Neural progenitor cell (in vitro differentiated cells): ENCODE results near the gene TPH1. TPM values are rescaled to one million over a fixed set of nuclear protein-coding genes. Genes with fewer than 3 reads are reported as not detected.

ENCODE experiments used
- DNase-seq: peaks from one replicate; pipeline ENCODE4 v3.0.0-alpha.2; 2016; ENCODE audit warnings: low spot score
- H2AFZ ChIP-seq: fragments of 200-600 bp; sonication (generic); replicated peaks from 2 replicates; pipeline ENCODE4 v1.6.1; 2016; ENCODE audit warnings: antibody characterized with exemption
- H3F3A ChIP-seq: fragments of 200-600 bp; sonication (generic); 2 replicates; pipeline ENCODE4 v1.6.1; 2016; ENCODE audit warnings: antibody characterized with exemption, low read depth
- H3K27ac ChIP-seq: fragments of 200-600 bp; sonication (generic); 2 replicates; pipeline ENCODE4 v1.5.1; 2016; ENCODE audit warnings: mild to moderate bottlenecking
- H3K27me3 ChIP-seq: fragments of 200-600 bp; sonication (generic); 2 replicates; pipeline ENCODE4 v1.6.1; 2016; ENCODE audit warnings: mild to moderate bottlenecking, moderate library complexity
- H3K36me3 ChIP-seq: fragments of 200-600 bp; sonication (generic); 2 replicates; pipeline ENCODE4 v1.5.1; 2016
- H3K4me1 ChIP-seq: fragments of 200-600 bp; sonication (generic); 2 replicates; pipeline ENCODE4 v1.6.1; 2016; ENCODE audit warnings: mixed run types
- H3K4me2 ChIP-seq: fragments of 200-600 bp; sonication (generic); 2 replicates; pipeline ENCODE4 v1.6.1; 2016
- H3K4me3 ChIP-seq: fragments of 200-600 bp; sonication (generic); 2 replicates; pipeline ENCODE4 v1.5.1; 2016
- H3K79me2 ChIP-seq: fragments of 200-600 bp; sonication (generic); 2 replicates; pipeline ENCODE4 v1.6.1; 2016; ENCODE audit warnings: low read depth
- H3K9ac ChIP-seq: fragments of 200-600 bp; sonication (generic); 2 replicates; pipeline ENCODE4 v1.6.1; 2016
- H3K9me3 ChIP-seq: fragments of 200-600 bp; sonication (generic); 2 replicates; pipeline ENCODE4 v1.5.1; 2016; ENCODE audit warnings: low read depth
- H4K20me1 ChIP-seq: fragments of 200-600 bp; sonication (generic); 2 replicates; pipeline ENCODE4 v1.6.1; 2016; ENCODE audit warnings: low read depth
- H3K27ac Mint-ChIP-seq: 3 replicates; pipeline ENCODE4 v1.8.0; 2021; ENCODE audit warnings: mixed read lengths
- H3K27me3 Mint-ChIP-seq: 2 replicates; pipeline ENCODE4 v1.8.0; 2022; ENCODE audit warnings: low read depth, mild to moderate bottlenecking, inconsistent platforms, moderate library complexity, mixed read lengths; ENCODE audit not compliant: insufficient read depth
- H3K36me3 Mint-ChIP-seq: 3 replicates; pipeline ENCODE4 v1.8.0; 2021; ENCODE audit warnings: mixed read lengths
- H3K4me1 Mint-ChIP-seq: 3 replicates; pipeline ENCODE4 v1.8.0; 2021; ENCODE audit warnings: mixed read lengths
- H3K4me3 Mint-ChIP-seq: 3 replicates; pipeline ENCODE4 v1.8.0; 2021; ENCODE audit warnings: mild to moderate bottlenecking, moderate library complexity, mixed read lengths
- H3K9me3 Mint-ChIP-seq: 3 replicates; pipeline ENCODE4 v1.8.0; 2020; ENCODE audit warnings: mixed read lengths
- CTCF ChIP-seq: fragments of 200-600 bp; sonication (generic); IDR thresholded peaks from 2 replicates; pipeline ENCODE4 v1.5.1; 2017; ENCODE audit warnings: antibody characterized with exemption, mild to moderate bottlenecking
- EZH2 ChIP-seq: fragments of 200-600 bp; sonication (generic); IDR thresholded peaks from 2 replicates; pipeline ENCODE4 v1.6.1; 2017; ENCODE audit warnings: antibody characterized with exemption, mild to moderate bottlenecking, moderate library complexity
- EZH2phosphoT487 ChIP-seq: fragments of 200-600 bp; sonication (generic); IDR thresholded peaks from 2 replicates; pipeline ENCODE4 v1.6.1; 2017; ENCODE audit warnings: antibody characterized with exemption
- total RNA-seq: library from RNA; depleted of rRNA; stranded (reverse); fragments of >200 nt; gene quantifications from 2 replicates; pipeline ENCODE4 v1.2.3, GENCODE V29; 2015; ENCODE audit warnings: low replicate concordance

TPH1 gene
- total RNA-seq, 1 donor from 2014 or later, result 0.24 TPM

GRCh38 chr11:18014876-18015275 lies 31.2 kb downstream of the TPH1 start:
- Mint-ChIP-seq H3K36me3 (no peaks in the 10 kb centered on the region), H3K27me3 (peaks cover 11% of the 10 kb centered on the region), H3K9me3 (no peaks in the 10 kb centered on the region), H3K27ac (no peak overlapping the region), H3K4me1 (peaks cover 17% of the 10 kb centered on the region), H3K4me3 (peak overlapping the region; percentile 99)
- no peak overlapping the region for H3K9ac ChIP-seq
- peaks cover 19% of the 10 kb centered on the region for H3K79me2 ChIP-seq
- peaks cover 16% of the 10 kb centered on the region for H3K4me1 ChIP-seq
- H4K20me1 ChIP-seq, result peaks cover 10% of the 10 kb centered on the region
- no peak overlapping the region for H3K27ac ChIP-seq
- DNase-seq, result no peak
- H2AFZ ChIP-seq, result no peak overlapping the region
- peaks cover 33% of the 10 kb centered on the region for H3K27me3 ChIP-seq
- no peak overlapping the region for H3K4me2 ChIP-seq
- H3F3A ChIP-seq, result peaks cover 23% of the 10 kb centered on the region
- H3K36me3 ChIP-seq, result no peaks in the 10 kb centered on the region
- no peaks in the 10 kb centered on the region for H3K9me3 ChIP-seq
- no peak for TF ChIP-seq EZH2phosphoT487
- no peak overlapping the region for H3K4me3 ChIP-seq

- H3K4me1 Mint-ChIP-seq, result peaks cover 17% of the 10 kb centered on the region
- peaks cover 33% of the 10 kb centered on the region for H3K27me3 ChIP-seq
- H3K4me2 ChIP-seq, result peak overlapping the region; percentile 98
- peaks cover 19% of the 10 kb centered on the region for H3K79me2 ChIP-seq
- H3K4me3 ChIP-seq, result peak overlapping the region; percentile 92
- no peaks in the 10 kb centered on the region for H3K36me3 ChIP-seq
- peak overlapping the region; percentile 99 for H2AFZ ChIP-seq
- peak overlapping the region; percentile 99 for H3K4me3 Mint-ChIP-seq
- peaks cover 16% of the 10 kb centered on the region for H3K4me1 ChIP-seq
- no peak overlapping the region for H3K9ac ChIP-seq
- H4K20me1 ChIP-seq, result peaks cover 10% of the 10 kb centered on the region
- peak; percentile 24 for DNase-seq
- no peaks in the 10 kb centered on the region for H3K9me3 Mint-ChIP-seq
- H3K9me3 ChIP-seq, result no peaks in the 10 kb centered on the region
- no peaks in the 10 kb centered on the region for H3K36me3 Mint-ChIP-seq
- no peak for TF ChIP-seq EZH2
- no peak for TF ChIP-seq CTCF
- TF ChIP-seq EZH2phosphoT487, result no peak
- no peak overlapping the region for H3K27ac Mint-ChIP-seq
- peaks cover 23% of the 10 kb centered on the region for H3F3A ChIP-seq
- peaks cover 11% of the 10 kb centered on the region for H3K27me3 Mint-ChIP-seq
- H3K27ac ChIP-seq, result no peak overlapping the region
Measured at GRCh38 chr11:18013790-18014507, 32.1 kb downstream of the TPH1 start.

DNA sequence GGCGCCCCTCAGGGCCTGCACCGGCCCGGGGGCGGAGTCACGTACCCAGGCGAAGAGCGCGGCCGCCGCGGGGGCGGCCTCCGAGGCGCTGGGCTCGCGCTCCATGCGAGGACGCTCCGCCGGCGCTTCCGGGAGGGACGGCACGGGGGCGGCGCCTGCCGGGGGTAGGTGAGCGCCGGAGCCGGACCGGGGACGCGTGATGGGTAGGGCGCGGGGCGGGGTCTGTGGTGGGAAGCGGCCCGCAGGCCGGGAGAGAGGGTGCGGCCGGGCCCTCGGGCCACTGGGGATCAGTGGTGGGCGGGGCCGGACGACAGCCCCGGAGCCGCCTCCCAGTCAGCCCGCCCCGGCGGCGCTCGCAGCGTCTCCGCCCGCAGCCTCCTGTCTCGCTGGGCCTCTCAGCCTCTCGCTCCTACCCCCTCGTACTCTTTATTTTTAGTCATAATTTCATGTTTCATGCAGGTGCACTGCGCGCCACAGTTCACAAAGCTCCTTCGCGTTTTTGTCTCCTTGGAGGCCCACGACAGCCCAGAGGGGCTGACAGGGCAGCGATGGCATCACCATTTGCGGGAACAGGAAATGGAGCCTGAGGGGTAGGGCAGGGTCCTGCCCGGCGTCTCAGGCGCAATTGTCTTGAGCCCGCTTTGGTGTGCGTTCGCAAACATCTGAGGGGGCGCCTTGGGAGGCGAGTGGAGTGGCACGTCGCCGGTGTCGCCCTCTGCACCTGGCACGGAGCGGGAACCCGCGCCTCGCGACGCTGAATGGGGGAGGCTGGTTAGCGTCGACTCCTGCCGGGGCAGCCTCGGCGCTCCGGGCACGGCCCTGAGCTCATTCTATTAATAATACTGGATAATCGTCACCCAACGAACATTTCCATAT lies 32.9 kb downstream of the TPH1 start, which contains the start of gene SERGEF:
TSS of gene SERGEF (minus strand) at position 142 of the 876 bp plus-strand sequence. CDS start at position 105, 37 bp downstream.
- Histone ChIP-seq H3K36me3 (no peaks in the 10 kb centered on the region), H3K27ac (peak within 1 kb of the TSS; percentile 18), H3F3A (peaks cover 23% of the 10 kb centered on the region), H3K4me2 (peak within 1 kb of the TSS; percentile 98), H4K20me1 (peaks cover 10% of the 10 kb centered on the region), H3K9me3 (no peaks in the 10 kb centered on the region), H3K9ac (peak within 1 kb of the TSS; percentile 50), H2AFZ (peak within 1 kb of the TSS; percentile 99), H3K27me3 (peaks cover 33% of the 10 kb centered on the region), H3K4me1 (peaks cover 16% of the 10 kb centered on the region), H3K79me2 (peaks cover 19% of the 10 kb centered on the region), H3K4me3 (peak within 1 kb of the TSS; percentile 92)
- H3K4me1 Mint-ChIP-seq, result peaks cover 20% of the 10 kb centered on the region
- H3K27ac Mint-ChIP-seq, result peak within 1 kb of the TSS; percentile 27
- DNase-seq, result peak; percentile 98
- H3K36me3 Mint-ChIP-seq, result no peaks in the 10 kb centered on the region
- H3K4me3 Mint-ChIP-seq, result peak within 1 kb of the TSS; percentile 99
- H3K9me3 Mint-ChIP-seq, result no peaks in the 10 kb centered on the region
- H3K27me3 Mint-ChIP-seq, result peaks cover 11% of the 10 kb centered on the region
- peak; percentile 48 for TF ChIP-seq EZH2
- no peak for TF ChIP-seq CTCF
- TF ChIP-seq EZH2phosphoT487, result no peak
